ENCODE measurements around the gene EEFSEC.

The EEFSEC gene

DNA sequence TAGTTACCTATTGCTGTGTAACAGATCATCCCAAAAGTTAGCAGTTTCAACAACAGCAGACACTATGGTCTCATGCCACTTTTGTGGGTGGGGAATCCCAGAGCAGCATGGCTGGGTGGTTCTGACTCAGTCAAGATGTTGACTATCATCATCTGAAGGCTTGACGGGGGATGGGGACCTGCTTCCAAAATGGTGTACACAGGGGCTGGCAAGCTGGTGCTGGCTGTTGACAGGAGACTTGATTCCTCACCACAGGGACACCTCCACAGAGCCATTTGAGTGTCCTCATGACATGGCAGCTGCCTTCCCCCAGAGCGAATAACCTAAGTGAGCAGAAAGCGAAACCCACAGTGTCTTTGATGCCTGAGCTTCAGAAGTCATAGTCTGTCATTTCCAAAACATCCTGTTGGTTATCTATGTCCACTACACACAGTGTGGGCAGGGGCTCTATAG is 294.3 kb downstream of the EEFSEC start:
- no peak for DNase-seq (ENCODE audit: low spot score)

DNA sequence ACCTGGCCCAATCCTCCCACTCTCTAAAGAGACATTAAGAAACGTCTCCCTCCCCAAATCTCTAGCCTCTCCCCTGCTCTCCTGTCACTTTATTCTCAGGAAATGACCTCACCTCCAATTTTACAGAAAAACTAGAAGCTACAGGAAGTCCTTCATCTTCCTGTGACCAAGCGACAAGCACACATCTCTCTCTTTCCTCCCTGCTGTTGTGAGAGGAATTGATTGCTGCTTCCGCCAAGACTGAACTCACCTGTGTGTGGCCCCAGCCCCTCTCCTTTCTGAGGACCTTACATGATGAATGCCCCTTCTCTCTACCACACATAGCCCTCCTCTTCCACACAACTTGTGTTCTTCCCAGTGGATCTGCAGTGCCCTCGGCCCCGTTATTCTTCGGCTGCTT is 295.2 kb downstream of the EEFSEC start:
- DNase-seq (ENCODE audit: low spot score) = no peak

DNA sequence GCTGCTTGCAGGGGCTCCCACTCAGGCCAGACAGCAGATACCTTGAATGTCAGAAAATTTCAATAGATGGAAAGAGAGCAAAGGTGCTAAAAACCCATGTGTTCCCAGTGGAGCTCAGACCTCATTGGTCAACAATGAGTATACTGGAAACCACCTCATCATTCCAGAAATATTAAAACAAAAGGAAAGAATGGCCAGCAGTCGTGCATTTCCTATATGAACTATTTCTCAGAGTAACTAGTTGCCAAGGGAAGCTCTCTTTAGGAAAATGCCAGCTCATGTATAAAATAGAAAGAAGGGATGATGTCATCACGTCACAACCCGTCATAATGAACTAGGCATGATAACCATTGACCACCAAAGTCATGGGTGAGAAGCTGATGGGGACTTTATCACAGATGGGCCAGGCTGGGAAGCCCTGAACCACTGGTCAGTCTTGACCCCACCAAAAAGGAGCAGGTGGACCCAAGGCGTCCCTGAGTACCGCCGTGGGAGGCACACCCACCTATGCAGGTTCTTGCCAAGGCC is 295.9 kb downstream of the EEFSEC start:
- DNase-seq (ENCODE audit: low spot score) = no peak

DNA sequence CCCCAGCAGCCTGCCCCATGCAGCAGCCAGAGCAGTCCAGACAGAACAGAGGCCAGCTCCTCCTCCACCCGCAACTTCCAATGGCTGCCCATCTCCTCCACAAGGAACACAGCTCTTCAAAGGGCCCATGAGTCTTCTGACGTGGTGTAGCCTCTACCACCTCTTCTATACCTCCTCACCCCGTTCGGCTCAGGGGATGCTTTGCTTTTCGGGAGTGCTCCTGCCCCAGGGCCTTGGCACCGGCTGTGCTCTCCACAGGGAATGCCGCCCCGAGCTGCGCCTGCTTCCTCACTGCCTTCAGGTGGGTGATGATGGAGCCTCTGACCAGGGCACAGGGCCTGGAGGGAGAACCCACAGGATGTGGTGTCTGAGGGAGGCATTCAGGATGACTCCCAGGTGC is 298.8 kb downstream of the EEFSEC start:
- DNase-seq (ENCODE audit: low spot score) = no peak

DNA sequence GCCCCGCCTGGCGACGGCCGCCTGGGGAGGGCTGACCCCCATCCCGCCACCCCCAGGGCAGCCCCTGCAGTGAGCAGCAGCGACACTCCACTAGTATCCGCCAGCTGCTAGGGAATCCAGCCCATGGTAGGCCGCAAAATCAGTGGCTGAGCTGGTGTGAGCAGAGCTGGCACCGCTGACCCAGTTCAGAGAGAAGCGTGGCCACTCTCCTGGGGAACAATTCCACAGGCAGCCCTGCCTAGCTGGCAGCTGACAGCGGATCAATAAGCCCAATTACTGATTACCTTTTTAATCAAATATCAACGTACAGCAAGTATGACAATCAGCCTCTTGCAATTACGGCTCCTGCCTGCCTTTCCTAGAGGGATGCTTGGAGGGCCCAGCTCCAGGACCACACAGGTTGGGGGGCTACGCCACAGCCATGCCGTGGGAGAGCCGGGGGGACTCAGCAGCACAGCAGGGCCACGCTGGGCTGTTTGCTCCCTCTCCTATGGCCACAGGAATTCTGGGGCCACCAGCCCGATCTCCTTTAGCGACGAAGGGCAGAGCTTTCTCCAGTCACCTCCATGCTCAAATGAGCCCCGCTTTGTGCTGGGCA is 299.5 kb downstream of the EEFSEC start:
- no peak for DNase-seq (ENCODE audit: low spot score)

DNA sequence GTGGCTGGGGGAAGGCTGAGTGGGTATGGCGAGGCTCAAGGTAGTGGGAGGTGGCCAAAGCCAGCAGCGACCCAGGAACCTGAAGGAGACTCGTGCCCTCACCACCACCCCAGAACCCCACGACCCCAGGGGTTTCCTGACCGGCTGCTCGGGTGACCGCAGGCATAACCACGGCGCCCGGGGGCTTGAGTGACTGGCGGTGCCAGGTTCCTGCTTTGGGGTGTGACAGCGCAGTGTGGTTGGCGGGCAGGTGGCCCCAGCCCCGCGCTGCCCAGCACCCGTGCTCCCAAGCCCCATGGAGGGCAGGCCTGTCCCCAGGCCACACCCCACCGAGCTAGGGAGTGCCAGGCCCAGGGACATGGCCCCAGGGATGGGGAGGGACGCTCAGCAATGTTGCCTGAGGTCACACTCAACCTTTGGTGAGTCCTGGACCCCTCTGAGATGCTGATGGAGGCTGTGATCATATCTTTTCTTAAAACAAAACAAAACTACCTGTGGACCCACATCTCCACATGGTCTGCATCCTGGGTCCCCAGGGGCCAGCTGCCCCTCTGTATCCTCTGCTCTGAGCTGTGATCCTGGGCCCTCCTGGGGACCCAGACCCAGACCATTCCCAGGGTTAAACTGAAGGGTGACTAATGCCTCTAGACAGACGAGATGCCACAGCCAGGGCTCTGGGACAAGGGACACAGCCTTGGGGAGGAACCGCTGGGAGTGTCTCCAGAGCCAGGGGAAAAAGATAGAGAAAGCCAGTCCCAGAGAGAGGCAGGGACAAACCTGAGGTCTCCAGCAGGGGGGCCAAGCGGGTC is 300.4 kb downstream of the EEFSEC start:
- DNase-seq (ENCODE audit: low spot score) = no peak

DNA sequence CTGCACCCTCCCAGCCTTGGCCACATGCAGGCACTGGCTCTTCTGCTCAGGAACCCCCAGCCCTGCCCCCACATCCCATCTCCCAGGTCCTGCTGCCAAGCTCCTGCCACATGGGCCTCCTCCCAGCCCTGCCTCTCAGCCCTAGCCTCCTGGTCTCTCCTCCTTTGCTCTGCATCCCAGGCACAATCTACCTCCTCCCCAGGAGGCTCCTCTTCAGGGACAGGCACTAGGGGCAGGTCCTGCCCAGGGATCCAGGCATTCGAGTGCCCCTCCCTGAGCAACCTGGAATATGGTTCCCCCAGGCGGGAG is 301.0 kb downstream of the EEFSEC start:
- no peak for DNase-seq (ENCODE audit: low spot score)

DNA sequence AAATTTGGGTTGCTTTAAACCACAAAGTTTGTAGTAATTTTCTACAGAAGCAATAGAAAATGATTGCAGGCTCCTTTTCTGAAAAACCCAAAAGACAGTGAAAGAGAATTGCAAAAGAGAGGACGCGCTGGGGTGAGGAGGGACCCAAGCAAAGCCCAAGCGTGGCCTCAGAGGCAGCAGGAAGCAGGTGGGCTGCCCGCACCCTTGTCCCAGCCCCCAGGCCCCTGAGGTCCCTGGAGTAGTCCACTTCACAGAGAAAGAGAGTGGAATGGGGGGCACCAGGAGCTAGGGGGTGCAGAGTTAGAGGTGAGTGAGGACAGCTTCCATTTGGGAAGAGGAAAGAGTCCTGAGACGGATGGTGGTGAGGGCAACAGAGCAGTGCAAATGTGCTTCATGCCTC is 301.8 kb downstream of the EEFSEC start:
- no peak for DNase-seq (ENCODE audit: low spot score)

DNA sequence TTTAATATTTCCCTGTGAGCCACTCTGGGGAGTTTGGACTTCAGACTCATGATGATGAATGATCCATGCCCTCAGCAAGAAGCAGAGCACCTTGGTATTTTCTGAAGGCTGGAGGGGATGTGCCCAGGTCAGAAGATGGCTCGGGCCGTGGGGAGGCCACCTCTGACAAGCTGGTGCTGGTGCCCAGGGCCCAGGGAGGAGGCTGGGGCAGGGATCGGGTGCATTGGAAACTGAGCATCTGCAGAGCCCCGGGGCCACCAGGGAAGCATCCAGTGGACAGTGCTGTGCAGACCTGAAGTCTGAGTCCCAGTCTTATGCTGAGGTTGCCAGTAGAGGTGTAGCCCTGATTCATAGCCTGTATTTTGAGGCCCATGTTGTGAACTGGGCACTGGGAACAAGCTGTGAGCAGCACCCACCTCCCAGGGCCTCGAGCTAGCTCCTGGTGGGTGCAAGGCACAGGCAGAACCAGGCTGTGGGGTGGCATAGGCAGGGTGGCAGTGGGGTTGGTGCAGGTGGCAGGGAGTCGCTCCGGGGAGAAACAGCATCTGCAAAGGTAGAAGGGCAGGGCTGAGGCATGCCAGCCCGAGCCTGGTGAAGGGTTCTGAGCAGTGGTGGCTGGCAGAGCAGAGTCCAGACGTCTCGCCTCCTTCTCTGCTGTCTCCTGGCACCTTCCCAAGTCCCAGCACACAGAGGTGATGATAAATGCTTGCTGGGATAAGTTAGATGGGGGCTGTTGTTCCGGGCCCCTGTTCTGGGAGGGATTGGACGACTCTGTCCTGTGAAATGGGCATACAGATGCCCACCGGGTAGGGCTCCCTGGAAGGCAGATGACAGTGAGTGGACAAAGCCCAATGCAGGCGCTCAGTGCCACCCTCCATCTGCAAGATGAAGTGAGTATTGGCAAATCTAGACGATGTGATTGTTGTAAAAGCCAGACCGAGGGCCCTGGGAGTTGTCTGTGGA is 302.8 kb downstream of the EEFSEC start:
- no peak for DNase-seq (ENCODE audit: low spot score)

DNA sequence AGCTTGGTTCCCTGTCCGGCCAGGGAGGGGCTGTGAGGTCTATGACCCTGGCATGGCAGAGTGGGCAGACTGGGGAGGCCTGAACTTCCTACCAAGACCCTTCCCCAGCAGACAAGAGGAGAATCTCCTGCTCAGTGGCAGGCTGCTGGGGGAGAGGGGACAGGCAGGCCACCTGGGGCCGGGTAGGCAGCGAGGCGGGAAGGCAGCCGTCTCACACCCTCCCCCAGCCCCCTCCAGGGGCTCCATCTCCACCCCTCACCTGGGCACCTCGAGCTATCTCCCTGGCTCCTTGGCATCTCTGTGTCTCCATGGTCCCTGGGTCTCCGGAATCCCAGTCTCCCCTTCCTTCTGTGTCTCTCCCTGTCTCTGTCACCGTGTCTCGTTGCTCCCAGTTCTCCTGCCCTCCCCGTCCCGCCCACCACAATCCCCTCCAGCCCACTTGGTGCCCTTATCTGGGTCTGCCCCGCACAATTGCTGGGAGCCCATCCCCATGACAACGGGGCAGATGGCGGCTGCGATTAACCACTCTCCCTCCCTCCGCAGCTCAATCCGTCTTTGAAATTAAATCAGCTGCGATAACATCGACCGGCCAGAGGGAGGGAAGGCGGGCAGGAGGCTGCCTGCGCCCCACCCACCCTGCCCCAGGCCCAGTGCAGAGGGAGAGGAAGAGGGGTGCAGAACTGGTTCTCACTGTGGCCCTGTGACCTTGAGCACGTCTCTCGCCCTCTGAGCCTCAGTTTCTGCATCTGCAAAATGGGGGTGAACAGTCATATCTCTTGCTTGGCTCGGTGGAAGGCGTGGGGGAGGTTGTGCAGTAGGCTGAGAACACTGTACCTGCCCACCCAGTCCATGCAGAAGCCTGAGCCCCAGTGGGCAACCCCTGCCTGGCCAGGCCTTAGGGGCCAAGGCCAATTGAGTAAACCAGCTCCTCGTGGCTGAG is 303.8 kb downstream of the EEFSEC start:
- no peak for DNase-seq (ENCODE audit: low spot score)

DNA sequence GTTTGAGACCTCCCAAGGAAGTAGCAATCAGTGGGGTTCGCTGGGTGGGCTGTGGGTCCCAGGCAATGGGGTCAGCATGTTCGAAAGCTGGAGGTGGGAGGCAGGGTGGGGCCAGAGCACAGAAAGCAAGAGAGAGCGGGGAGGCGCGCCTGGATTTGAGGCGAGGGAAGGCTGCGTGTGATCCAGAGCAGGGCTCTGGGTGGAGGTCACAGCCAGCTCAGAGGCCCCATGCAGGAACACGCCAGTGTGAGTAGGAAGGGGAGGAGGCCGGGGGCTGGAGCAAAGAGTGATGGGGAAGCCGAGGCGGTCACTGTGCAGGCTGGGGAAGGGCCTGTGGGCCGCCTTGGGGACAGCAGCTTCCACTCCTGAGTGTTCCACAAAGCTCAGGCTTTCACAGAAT is 304.7 kb downstream of the EEFSEC start:
- DNase-seq (ENCODE audit: low spot score) = no peak

All from AG08395 (cell line).